ENCODE measurements around the gene COX7A2. TPM values are rescaled to one million over a fixed set of nuclear protein-coding genes. Genes with fewer than 3 reads are reported as not detected.
A peak's percentile ranks its signal among the peaks of the same experiment; 100 is the strongest.

COX7A2 gene
- total RNA-seq, 1 experiment from 2014 or later: 155 TPM

- no peak for DNase-seq (ENCODE audit: low read depth)
- in situ Hi-C loops (cut with HindIII; ENCODE audit: low pct_unique_long_range_greater_than_20kb, low sequenced_read_pairs): loop anchor here (25.0 kb wide), 1 partner anchor 239 kb away; no protein-coding TSS in a partner anchor
These were observed 29.4 kb upstream of the COX7A2 start for GRCh38 chr6:75273009-75273408.

- no peak for DNase-seq (ENCODE audit: low read depth)
- in situ Hi-C loops (cut with HindIII; ENCODE audit: low pct_unique_long_range_greater_than_20kb, low sequenced_read_pairs): loop anchor here (25.0 kb wide), 1 partner anchor 240 kb away; no protein-coding TSS in a partner anchor
These were observed 28.7 kb upstream of the COX7A2 start for GRCh38 chr6:75272145-75272840.

DNA sequence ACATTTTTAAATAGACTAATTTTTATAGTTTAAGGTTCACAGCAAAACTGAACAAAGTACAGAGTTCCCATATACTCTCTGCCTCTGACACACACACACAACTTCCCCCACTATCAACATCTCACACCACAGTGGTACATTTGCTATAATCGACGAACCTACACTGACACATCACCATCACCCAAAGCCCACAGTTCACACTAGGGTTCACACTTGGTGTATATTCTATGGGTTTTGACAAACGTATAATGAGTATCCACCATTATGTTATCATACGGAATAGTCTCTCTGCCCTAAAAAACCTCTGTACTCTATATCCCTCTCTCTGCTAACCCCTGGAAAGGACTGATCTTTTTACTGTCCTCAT is 25.4 kb upstream of the COX7A2 start:
- in situ Hi-C loops (cut with HindIII; ENCODE audit: low pct_unique_long_range_greater_than_20kb, low sequenced_read_pairs): loop anchor here (25.0 kb wide), 1 partner anchor 243 kb away; no protein-coding TSS in a partner anchor
- DNase-seq (ENCODE audit: low read depth): no peak

- DNase-seq (ENCODE audit: low read depth): peak; percentile 70
- in situ Hi-C loops (cut with HindIII; ENCODE audit: low pct_unique_long_range_greater_than_20kb, low sequenced_read_pairs): loop anchor here (25.0 kb wide), 1 partner anchor 244 kb away; no protein-coding TSS in a partner anchor
These were observed 24.8 kb upstream of the COX7A2 start for GRCh38 chr6:75268121-75268987.

- in situ Hi-C loops (cut with HindIII; ENCODE audit: low pct_unique_long_range_greater_than_20kb, low sequenced_read_pairs): loop anchor here (25.0 kb wide), 1 partner anchor 245 kb away; no protein-coding TSS in a partner anchor
- no peak for DNase-seq (ENCODE audit: low read depth)
These were observed 23.9 kb upstream of the COX7A2 start for GRCh38 chr6:75267461-75267860.

DNA sequence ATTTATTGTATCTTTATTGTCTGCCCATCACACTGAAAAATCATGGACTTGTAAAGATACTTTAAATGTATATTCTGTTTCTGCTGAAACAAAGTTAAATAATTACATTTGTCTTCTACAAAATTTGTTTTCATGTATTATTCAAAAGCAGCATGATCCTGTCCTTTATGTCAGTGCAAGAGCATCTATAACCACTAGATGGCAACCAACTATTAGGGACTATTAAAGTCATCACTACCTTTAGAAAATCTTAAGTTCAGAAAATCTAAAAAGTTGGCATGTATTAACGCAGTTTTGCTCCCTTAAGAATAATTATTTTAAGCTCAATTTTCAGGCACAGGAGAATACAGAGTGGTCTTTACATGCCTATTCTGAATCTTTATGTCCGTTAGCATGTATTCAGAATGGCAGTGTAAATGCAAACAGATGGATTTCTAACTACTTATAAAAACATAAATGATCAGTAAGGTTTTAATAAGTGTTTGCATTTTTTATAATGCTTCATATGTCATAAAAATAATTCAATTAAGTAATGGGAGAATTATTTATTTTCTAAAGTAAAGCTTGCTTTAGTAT is 23.2 kb upstream of the COX7A2 start:
- no peak for DNase-seq (ENCODE audit: low read depth)
- in situ Hi-C loops (cut with HindIII; ENCODE audit: low pct_unique_long_range_greater_than_20kb, low sequenced_read_pairs): loop anchor here (25.0 kb wide), 1 partner anchor 245 kb away; no protein-coding TSS in a partner anchor

DNA sequence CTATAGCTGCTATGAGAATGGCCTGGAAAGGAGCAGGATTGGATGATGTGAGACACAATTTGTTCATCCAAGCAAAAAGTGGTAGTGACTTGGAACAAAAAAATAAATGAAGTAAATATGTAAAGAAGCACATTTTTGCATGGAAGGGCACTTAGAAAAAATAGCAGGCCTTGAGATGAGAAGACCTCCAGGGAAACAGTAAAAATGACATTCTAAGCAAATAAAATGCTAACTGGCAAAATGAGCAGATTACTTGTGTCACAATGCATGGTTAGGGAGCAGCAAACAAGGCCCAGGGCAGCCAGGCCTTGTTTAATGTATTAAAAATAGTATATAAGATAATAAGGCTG is 19.8 kb upstream of the COX7A2 start:
- DNase-seq (ENCODE audit: low read depth): no peak
- in situ Hi-C loops (cut with HindIII; ENCODE audit: low pct_unique_long_range_greater_than_20kb, low sequenced_read_pairs): loop anchor here (25.0 kb wide), 1 partner anchor 249 kb away; no protein-coding TSS in a partner anchor

- in situ Hi-C loops (cut with HindIII; ENCODE audit: low pct_unique_long_range_greater_than_20kb, low sequenced_read_pairs): loop anchor here (25.0 kb wide), 1 partner anchor 249 kb away; no protein-coding TSS in a partner anchor
- DNase-seq (ENCODE audit: low read depth): no peak
These were observed 19.3 kb upstream of the COX7A2 start for GRCh38 chr6:75262716-75263400.

- DNase-seq (ENCODE audit: low read depth): no peak
- in situ Hi-C loops (cut with HindIII; ENCODE audit: low pct_unique_long_range_greater_than_20kb, low sequenced_read_pairs): loop anchor here (25.0 kb wide), 1 partner anchor 251 kb away; no protein-coding TSS in a partner anchor
These were observed 17.7 kb upstream of the COX7A2 start for GRCh38 chr6:75261299-75261698.

DNA sequence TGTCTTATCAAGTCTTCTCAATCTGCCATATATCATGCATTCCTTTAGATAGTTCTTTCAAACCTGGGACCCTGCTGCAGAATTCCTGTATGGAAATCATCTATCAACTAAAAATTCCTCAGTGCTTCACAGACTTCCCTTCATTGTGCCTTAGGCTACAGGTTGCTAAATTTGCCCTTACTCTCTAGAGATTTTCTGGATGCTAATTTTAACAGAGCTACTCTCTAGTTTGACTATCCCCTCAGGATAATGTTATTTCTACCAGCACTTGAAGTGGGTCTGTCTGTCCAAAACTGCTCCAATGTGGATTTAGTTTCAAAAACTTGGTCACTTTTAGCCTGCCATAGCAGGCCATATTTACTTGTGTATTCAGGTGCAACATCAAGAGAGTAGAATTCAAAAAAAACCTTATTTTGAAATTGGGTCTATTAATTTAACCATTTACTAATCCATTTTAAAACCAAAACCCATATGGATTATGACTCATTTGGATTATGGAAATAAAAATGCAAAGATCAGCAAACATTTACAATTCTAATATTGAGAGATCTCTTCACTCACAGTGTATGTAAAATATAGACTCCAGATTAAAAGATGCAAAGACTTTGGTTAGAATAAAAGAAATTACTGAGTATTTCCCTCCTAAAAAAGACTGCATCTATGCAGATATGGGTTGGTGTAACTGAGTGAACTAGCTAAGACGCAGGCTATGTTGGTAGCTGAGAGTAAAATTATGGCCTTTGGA is 13.9 kb upstream of the COX7A2 start:
- in situ Hi-C loops (cut with HindIII; ENCODE audit: low pct_unique_long_range_greater_than_20kb, low sequenced_read_pairs): loop anchor here (25.0 kb wide), 1 partner anchor 255 kb away; no protein-coding TSS in a partner anchor

DNA sequence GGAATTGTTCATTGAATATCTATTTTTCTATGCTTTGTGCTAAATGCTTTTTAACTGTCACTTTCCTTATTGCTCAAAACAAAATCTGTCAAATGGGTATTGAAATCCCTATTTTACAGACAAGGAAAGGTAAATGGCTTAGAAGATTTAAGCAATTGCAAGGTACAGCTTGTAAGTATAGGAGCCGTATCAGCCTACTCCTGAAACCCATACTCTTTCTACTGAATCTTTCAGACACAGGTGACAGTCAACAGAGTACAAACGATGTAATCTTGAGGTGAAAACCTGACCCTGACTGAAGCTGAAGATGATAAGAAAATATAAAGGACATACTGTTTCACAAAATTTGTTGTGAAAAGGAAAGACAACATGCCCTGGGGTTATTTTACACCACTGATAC is 7.0 kb upstream of the COX7A2 start:
- no peak for DNase-seq (ENCODE audit: low read depth)
- in situ Hi-C loops (cut with HindIII; ENCODE audit: low pct_unique_long_range_greater_than_20kb, low sequenced_read_pairs): loop anchor here (25.0 kb wide), 1 partner anchor 262 kb away; no protein-coding TSS in a partner anchor

More for the DNA sequence above, 13.9 kb upstream of the COX7A2 start:
- no peak for DNase-seq (ENCODE audit: low read depth)

DNA sequence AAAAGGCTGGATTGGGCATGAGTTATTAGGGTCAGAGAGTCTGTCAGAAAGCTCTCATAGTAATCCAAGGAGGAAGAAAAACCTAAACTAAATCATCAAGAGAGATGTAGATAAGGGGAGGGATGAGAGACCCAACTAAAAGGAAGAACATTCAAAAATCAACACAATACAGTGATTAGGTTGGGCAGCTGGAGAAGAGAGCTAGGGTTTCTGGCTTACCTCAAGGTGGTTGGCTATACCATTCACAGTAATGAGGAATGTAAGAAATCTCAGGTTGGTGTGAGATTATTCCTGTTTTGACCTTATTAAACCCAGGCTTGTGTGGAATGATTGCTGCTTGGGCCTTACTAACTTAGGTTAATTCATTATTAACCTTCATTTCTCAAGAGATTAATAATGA is 6.2 kb upstream of the COX7A2 start:
- DNase-seq (ENCODE audit: low read depth): no peak
- in situ Hi-C loops (cut with HindIII; ENCODE audit: low pct_unique_long_range_greater_than_20kb, low sequenced_read_pairs): loop anchor here (25.0 kb wide), 1 partner anchor 262 kb away; no protein-coding TSS in a partner anchor

GRCh38 chr6:75246386-75246785 is 2.8 kb upstream of the COX7A2 start:
- in situ Hi-C loops (cut with HindIII; ENCODE audit: low pct_unique_long_range_greater_than_20kb, low sequenced_read_pairs): no loop called here
- DNase-seq (ENCODE audit: low read depth): no peak

- DNase-seq (ENCODE audit: low read depth): no peak
- in situ Hi-C loops (cut with HindIII; ENCODE audit: low pct_unique_long_range_greater_than_20kb, low sequenced_read_pairs): no loop called here
These were observed 523 bp upstream of the COX7A2 start for GRCh38 chr6:75244063-75244584.

DNA sequence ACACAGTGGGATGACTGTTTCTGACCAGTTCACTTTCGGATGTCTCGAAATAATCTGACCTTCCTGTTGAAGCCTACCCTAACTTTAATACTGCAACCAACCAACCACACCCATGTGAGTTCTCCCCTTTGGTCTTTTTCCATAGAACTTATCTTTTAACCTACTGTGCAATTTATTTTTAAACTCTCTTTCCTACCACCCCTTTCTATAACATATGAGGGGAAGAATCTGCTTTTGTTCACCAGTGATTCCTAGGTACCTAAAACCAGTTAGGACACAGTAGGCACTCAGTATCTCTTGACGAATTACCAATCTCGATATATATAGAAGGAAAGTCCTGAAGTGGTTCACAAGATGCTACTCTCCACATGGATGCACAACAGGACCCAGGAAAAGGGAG is 7.0 kb downstream of the COX7A2 start:
- DNase-seq (ENCODE audit: low read depth): no peak
- in situ Hi-C loops (cut with HindIII; ENCODE audit: low pct_unique_long_range_greater_than_20kb, low sequenced_read_pairs): no loop called here

DNA sequence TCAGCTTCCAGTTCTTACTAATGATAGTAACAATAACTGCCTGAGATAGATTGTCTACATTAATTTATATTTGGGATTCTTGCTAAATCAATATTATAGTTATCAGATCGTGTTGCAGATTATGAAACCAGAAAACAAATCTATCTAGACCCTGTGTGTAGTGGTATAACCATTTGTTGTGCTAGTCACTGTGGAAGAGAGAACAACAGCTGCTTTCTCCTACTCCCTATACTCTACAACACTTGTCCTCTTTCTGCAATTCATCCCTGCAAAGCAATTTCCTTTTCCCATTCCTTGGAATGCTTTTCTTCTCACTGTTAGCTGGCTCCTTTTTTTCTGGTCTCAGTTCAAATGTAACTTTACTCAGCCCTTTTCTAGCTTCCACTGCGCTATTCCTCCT is 8.3 kb downstream of the COX7A2 start:
- DNase-seq (ENCODE audit: low read depth): no peak
- in situ Hi-C loops (cut with HindIII; ENCODE audit: low pct_unique_long_range_greater_than_20kb, low sequenced_read_pairs): no loop called here

Measured in Caki2 (cell line).